H9 (cell line): ENCODE data around the gene CD59. TPM values are rescaled to one million over a fixed set of nuclear protein-coding genes. Genes with fewer than 3 reads are reported as not detected.

Experiments
- DNase-seq: peaks from one replicate; pipeline ENCODE4 v3.0.0-alpha.2; 2017
- H2AFZ ChIP-seq: one replicate; pipeline ENCODE4 v1.6.1; 2013; ENCODE audit warnings: mild to moderate bottlenecking, low read length, control low read depth, moderate library complexity
- H2AK5ac ChIP-seq: 2 replicates; pipeline ENCODE4 v1.6.1; 2013; ENCODE audit warnings: low read length, control low read depth, mixed read lengths; ENCODE audit not compliant: insufficient read length
- H2BK120ac ChIP-seq: one replicate; pipeline ENCODE4 v1.6.1; 2013; ENCODE audit warnings: low read depth, mild to moderate bottlenecking, low read length, control low read depth, inconsistent platforms; ENCODE audit not compliant: poor library complexity, severe bottlenecking
- H2BK12ac ChIP-seq: 2 replicates; pipeline ENCODE4 v1.6.1; 2013; ENCODE audit warnings: low read length, control low read depth, mixed read lengths, low read depth; ENCODE audit not compliant: insufficient read length
- H2BK15ac ChIP-seq: 2 replicates; pipeline ENCODE4 v1.6.1; 2013; ENCODE audit warnings: low read depth, low read length, control low read depth
- H2BK20ac ChIP-seq: one replicate; pipeline ENCODE4 v1.6.1; 2013; ENCODE audit warnings: low read depth, mild to moderate bottlenecking, low read length, control low read depth, inconsistent platforms; ENCODE audit not compliant: poor library complexity, severe bottlenecking
- H2BK5ac ChIP-seq: 2 replicates; pipeline ENCODE4 v1.6.1; 2013; ENCODE audit warnings: low read length, control low read depth, mixed read lengths; ENCODE audit not compliant: insufficient read length
- H3K14ac ChIP-seq: 2 replicates; pipeline ENCODE4 v1.6.1; 2013; ENCODE audit warnings: low read length, control low read depth; ENCODE audit not compliant: insufficient read depth
- H3K18ac ChIP-seq: 2 replicates; pipeline ENCODE4 v1.6.1; 2013; ENCODE audit warnings: low read depth, mild to moderate bottlenecking, mixed read lengths, low read length, control low read depth; ENCODE audit not compliant: insufficient read length
- H3K23ac ChIP-seq: 2 replicates; pipeline ENCODE4 v1.6.1; 2013; ENCODE audit warnings: low read length, control low read depth, mixed read lengths, low read depth; ENCODE audit not compliant: insufficient read length
- H3K23me2 ChIP-seq: 2 replicates; pipeline ENCODE4 v1.6.1; 2013; ENCODE audit warnings: low read depth, mild to moderate bottlenecking, mixed read lengths, low read length, control low read depth; ENCODE audit not compliant: insufficient read length, poor library complexity, severe bottlenecking
- H3K27ac ChIP-seq: 2 replicates; pipeline ENCODE4 v1.5.1; 2013; ENCODE audit warnings: low read length, control low read depth, mixed read lengths, low read depth; ENCODE audit not compliant: insufficient read length
- H3K27me3 ChIP-seq: 2 replicates; pipeline ENCODE4 v1.6.1; 2013; ENCODE audit warnings: low read length, control low read depth, inconsistent platforms; ENCODE audit not compliant: insufficient read depth
- H3K4ac ChIP-seq: 2 replicates; pipeline ENCODE4 v1.6.1; 2013; ENCODE audit warnings: low read depth, mild to moderate bottlenecking, control low read depth, inconsistent platforms, low read length, moderate library complexity
- H3K4me1 ChIP-seq: 2 replicates; pipeline ENCODE4 v1.6.1; 2013; ENCODE audit warnings: low read length, control low read depth, inconsistent platforms; ENCODE audit not compliant: insufficient read depth
- H3K4me2 ChIP-seq: 2 replicates; pipeline ENCODE4 v1.6.1; 2013; ENCODE audit warnings: low read length, control low read depth, mixed read lengths; ENCODE audit not compliant: insufficient read length, insufficient read depth
- H3K56ac ChIP-seq: 2 replicates; pipeline ENCODE4 v1.6.1; 2013; ENCODE audit warnings: low read depth, mild to moderate bottlenecking, mixed read lengths, low read length, control low read depth; ENCODE audit not compliant: insufficient read length
- H3K79me1 ChIP-seq: 2 replicates; pipeline ENCODE4 v1.6.1; 2013; ENCODE audit warnings: low read depth, mild to moderate bottlenecking, moderate library complexity, low read length, control low read depth, inconsistent platforms; ENCODE audit not compliant: insufficient read depth, poor library complexity, severe bottlenecking
- H3K79me2 ChIP-seq: 2 replicates; pipeline ENCODE4 v1.6.1; 2013; ENCODE audit warnings: low read length, control low read depth, inconsistent platforms; ENCODE audit not compliant: insufficient read depth
- H3K9ac ChIP-seq: 2 replicates; pipeline ENCODE4 v1.6.1; 2013; ENCODE audit warnings: low read length, control low read depth, mixed read lengths; ENCODE audit not compliant: insufficient read length; ENCODE audit errors: extremely low read depth
- H3K9me3 ChIP-seq: one replicate; pipeline ENCODE4 v1.6.1; 2013; ENCODE audit warnings: low read depth, low read length, inconsistent platforms; ENCODE audit not compliant: control insufficient read depth
- H3T11ph ChIP-seq: one replicate; pipeline ENCODE4 v1.6.1; 2013; ENCODE audit warnings: mild to moderate bottlenecking, low read length, control low read depth, inconsistent platforms
- H4K20me1 ChIP-seq: one replicate; pipeline ENCODE4 v1.6.1; 2013; ENCODE audit not compliant: control insufficient read depth, insufficient read length, insufficient read depth
- H4K5ac ChIP-seq: 2 replicates; pipeline ENCODE4 v1.6.1; 2013; ENCODE audit warnings: low read depth, mild to moderate bottlenecking, mixed read lengths, low read length, control low read depth; ENCODE audit not compliant: insufficient read length
- H4K8ac ChIP-seq: replicated peaks from 2 replicates; pipeline ENCODE4 v1.6.1; 2013; ENCODE audit warnings: low read length, control low read depth, mixed read lengths, low read depth; ENCODE audit not compliant: insufficient read length
- H4K91ac ChIP-seq: 2 replicates; pipeline ENCODE4 v1.6.1; 2013; ENCODE audit warnings: low read depth, mild to moderate bottlenecking, moderate library complexity, mixed read lengths, low read length, control low read depth; ENCODE audit not compliant: insufficient read length
- H3K27ac Mint-ChIP-seq, 3 experiments: 2 replicates in 2 of 3; 3 replicates in 1 of 3; pipeline ENCODE4 v1.8.0; 2020 to 2021; ENCODE audit warnings: mixed read lengths in 3 of 3, mild to moderate bottlenecking in 1 of 3, moderate library complexity in 1 of 3
- H3K27me3 Mint-ChIP-seq: 2 replicates; pipeline ENCODE4 v1.8.0; 2021; ENCODE audit warnings: low read depth, mild to moderate bottlenecking, moderate library complexity, mixed read lengths
- H3K36me3 Mint-ChIP-seq, 3 experiments: 2 replicates in 2 of 3; 3 replicates in 1 of 3; pipeline ENCODE4 v1.8.0; 2020 to 2021; ENCODE audit warnings: low read depth in 3 of 3, mixed read lengths in 3 of 3; ENCODE audit not compliant: insufficient read depth in 1 of 3
- H3K4me1 Mint-ChIP-seq, 2 experiments: 2 replicates each; pipeline ENCODE4 v1.8.0; 2020; ENCODE audit warnings: mixed read lengths in 2 of 2
- H3K4me3 Mint-ChIP-seq, 2 experiments: 2 replicates in 1 of 2; 3 replicates in 1 of 2; pipeline ENCODE4 v1.8.0; 2020 to 2021; ENCODE audit warnings: mild to moderate bottlenecking in 2 of 2, mixed read lengths in 2 of 2, moderate library complexity in 1 of 2
- H3K9me3 Mint-ChIP-seq, 2 experiments: 2 replicates in 1 of 2; 3 replicates in 1 of 2; pipeline ENCODE4 v1.8.0; 2020; ENCODE audit warnings: mild to moderate bottlenecking in 2 of 2, mixed read lengths in 2 of 2, moderate library complexity in 1 of 2
- WGBS: extraction: QIAGEN DNeasy Blood & Tissue Kit; methylation state at CpG from one replicate; pipeline ENCODE4 v1.1.7; 2013; ENCODE audit warnings: missing lambda C conversion rate, low lambda C conversion rate, mixed read lengths; ENCODE audit not compliant: insufficient read length; ENCODE audit errors: extremely low coverage; 5-methylcytosine and 5-hydroxymethylcytosine counted together
- total RNA-seq: library from RNA; stranded (reverse); gene quantifications from 2 replicates; pipeline ENCODE4 v1.2.1, GENCODE V29; 2021
- TF ChIP-seq, protein P1 (sequence below): fragments of 200-600 bp; sonication (generic); conservative IDR thresholded peaks from 3 replicates; pipeline ENCODE4 v1.8.0; 2021; ENCODE audit warnings: antibody characterized with exemption, mild to moderate bottlenecking

Gene CD59
- total RNA-seq, 1 experiment from 2014 or later, result 91.5 TPM

DNA sequence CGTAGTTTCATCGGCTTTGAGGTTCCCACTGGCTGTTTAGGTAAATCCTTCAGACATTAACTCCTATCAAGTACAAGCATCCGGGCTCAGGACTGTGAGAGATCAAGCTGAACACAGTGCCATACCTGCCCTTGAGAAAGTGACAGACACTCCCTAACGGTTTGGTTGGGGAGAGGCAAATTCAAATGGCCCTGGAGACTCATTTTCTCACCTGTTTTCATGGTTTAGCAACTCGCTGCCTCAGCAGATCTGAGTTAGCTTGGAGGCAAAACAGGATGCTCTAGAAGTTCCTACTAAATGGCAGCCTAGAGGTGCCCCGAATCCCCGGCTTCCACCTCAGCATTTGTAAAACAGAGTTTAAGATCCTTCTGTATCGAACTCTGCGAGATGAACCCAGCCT lies 41.7 kb upstream of the CD59 start:
- no peak overlapping the region for H3K18ac ChIP-seq
- no peak overlapping the region for H2BK20ac ChIP-seq
- no CpG with 5 or more reads among the region's 9 CpGs for WGBS
- no peak overlapping the region; the same call in 1 of the 2 replicates for H2BK15ac ChIP-seq
- H3K79me2 ChIP-seq, result no peaks in the 10 kb centered on the region
- H4K8ac ChIP-seq, result no peak overlapping the region
- no peak for DNase-seq
- peaks cover 5% of the 10 kb centered on the region; the same call in 1 of the 2 replicates for H3K27me3 ChIP-seq
- Mint-ChIP-seq H3K4me1 (peaks cover 40% of the 10 kb centered on the region in 2 experiments), H3K27me3 (peaks cover 40% of the 10 kb centered on the region), H3K27ac (0 out of 7 replicates have a peak overlapping the region, but pooled peaks of 1 of the 3 experiments have one; percentile 15), H3K9me3 (no peaks in the 10 kb centered on the region; a peak in 1 of 5 replicates), H3K36me3 (no peaks in the 10 kb centered on the region), H3K4me3 (peak overlapping the region in 1 of 2 experiments; percentile 50; a peak in 1 of 5 replicates)
- H3K4ac ChIP-seq, result no peak overlapping the region
- H4K20me1 ChIP-seq, result no peaks in the 10 kb centered on the region
- no peak overlapping the region for H2BK12ac ChIP-seq
- H2AFZ ChIP-seq, result peak overlapping the region; percentile 63
- peak overlapping the region; percentile 20 for H3K4me2 ChIP-seq
- H3K56ac ChIP-seq, result no peak overlapping the region
- no peak overlapping the region for H2AK5ac ChIP-seq
- H3K9ac ChIP-seq, result no peak overlapping the region
- no peak overlapping the region for H2BK120ac ChIP-seq
- H3K79me1 ChIP-seq, result no peaks in the 10 kb centered on the region
- H3K4me1 ChIP-seq, result peaks cover 6% of the 10 kb centered on the region
- TF ChIP-seq, protein P1, sequence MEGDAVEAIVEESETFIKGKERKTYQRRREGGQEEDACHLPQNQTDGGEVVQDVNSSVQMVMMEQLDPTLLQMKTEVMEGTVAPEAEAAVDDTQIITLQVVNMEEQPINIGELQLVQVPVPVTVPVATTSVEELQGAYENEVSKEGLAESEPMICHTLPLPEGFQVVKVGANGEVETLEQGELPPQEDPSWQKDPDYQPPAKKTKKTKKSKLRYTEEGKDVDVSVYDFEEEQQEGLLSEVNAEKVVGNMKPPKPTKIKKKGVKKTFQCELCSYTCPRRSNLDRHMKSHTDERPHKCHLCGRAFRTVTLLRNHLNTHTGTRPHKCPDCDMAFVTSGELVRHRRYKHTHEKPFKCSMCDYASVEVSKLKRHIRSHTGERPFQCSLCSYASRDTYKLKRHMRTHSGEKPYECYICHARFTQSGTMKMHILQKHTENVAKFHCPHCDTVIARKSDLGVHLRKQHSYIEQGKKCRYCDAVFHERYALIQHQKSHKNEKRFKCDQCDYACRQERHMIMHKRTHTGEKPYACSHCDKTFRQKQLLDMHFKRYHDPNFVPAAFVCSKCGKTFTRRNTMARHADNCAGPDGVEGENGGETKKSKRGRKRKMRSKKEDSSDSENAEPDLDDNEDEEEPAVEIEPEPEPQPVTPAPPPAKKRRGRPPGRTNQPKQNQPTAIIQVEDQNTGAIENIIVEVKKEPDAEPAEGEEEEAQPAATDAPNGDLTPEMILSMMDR, result no peak
- H3T11ph ChIP-seq, result no peak overlapping the region
- no peak overlapping the region for H3K27ac ChIP-seq
- no peak overlapping the region for H3K23ac ChIP-seq
- peaks cover 12% of the 10 kb centered on the region for H3K23me2 ChIP-seq
- H3K9me3 ChIP-seq, result no peaks in the 10 kb centered on the region
- no peak overlapping the region for H2BK5ac ChIP-seq
- no peak overlapping the region for H4K5ac ChIP-seq
- H3K14ac ChIP-seq, result peak overlapping the region; percentile 37; the same call in 1 of the 2 replicates
- no peak overlapping the region for H4K91ac ChIP-seq
